Measurements from ENCODE around the gene AQP5.

Gene AQP5

DNA sequence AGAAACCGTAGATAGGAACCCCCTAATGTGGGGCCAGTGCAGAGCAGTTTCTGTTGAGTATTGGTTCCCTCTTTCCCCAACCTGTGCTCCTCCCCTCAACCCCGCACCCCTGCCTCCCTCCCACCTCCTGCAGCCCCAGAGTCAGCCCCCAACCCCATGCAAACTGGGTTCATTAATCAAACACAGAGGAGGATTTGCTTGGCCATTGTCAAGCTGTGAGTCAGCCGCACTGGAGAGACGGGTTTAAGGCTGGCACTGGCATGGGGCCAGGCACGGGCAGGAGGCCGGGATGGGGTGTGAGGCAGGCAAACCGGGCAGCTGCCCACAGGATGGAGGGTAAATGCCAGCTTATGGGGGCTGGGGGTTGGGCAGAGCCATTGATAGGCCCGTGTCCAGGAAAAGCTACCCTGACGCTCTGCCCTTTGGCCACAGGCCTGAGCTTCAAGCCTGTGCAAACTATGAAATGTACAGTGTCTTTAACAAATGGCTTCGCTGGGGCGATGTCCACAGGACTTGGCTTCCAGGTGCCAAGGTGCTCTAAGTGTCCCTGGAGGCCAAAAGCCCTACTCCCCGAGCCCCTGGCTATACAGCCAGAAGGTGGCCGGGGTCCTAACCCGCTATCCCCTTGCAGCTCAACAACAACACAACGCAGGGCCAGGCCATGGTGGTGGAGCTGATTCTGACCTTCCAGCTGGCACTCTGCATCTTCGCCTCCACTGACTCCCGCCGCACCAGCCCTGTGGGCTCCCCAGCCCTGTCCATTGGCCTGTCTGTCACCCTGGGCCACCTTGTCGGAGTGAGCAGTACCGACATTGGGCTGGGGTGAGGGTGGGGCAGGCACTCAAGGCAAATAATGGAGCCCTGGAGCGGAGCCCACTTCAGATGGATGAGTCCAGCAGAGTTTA, 1.4 kb downstream of the AQP5 start:
- no peak overlapping the region for H2AK5ac ChIP-seq (ENCODE audit: low read length, severe bottlenecking)
- H4K91ac ChIP-seq (ENCODE audit: low read length) = no peak overlapping the region
- no peak for DNase-seq
- H3K4me1 ChIP-seq (ENCODE audit: control insufficient read depth, insufficient read depth, low read depth, low read length) = peaks cover 42% of the 10 kb centered on the region
- no peak overlapping the region for H2AFZ ChIP-seq (ENCODE audit: low read depth, low read length)
- no peak overlapping the region for H2BK15ac ChIP-seq (ENCODE audit: low read depth, poor library complexity, severe bottlenecking)
- no peaks in the 10 kb centered on the region for H3K36me3 ChIP-seq (ENCODE audit: control insufficient read depth in 1 of 2, insufficient read depth in 2 of 2, low read depth in 1 of 2, low read length in 2 of 2)
- H3K9ac ChIP-seq (ENCODE audit: low read length) = no peak overlapping the region
- no peak overlapping the region for H3K4me2 ChIP-seq (ENCODE audit: low read length, poor library complexity, severe bottlenecking)
- H2BK12ac ChIP-seq (ENCODE audit: low read length in 2 of 2) = no peak overlapping the region
- H3K4ac ChIP-seq (ENCODE audit: low read depth in 1 of 2, low read length in 2 of 2) = no peak overlapping the region
- no peak overlapping the region for H3K23ac ChIP-seq (ENCODE audit: low read length in 2 of 2)
- H2BK120ac ChIP-seq (ENCODE audit: low read depth, low read length) = no peak overlapping the region
- no peaks in the 10 kb centered on the region for H3K9me3 ChIP-seq (ENCODE audit: control insufficient read depth, low read length)
- H3K4me3 ChIP-seq (ENCODE audit: insufficient read depth in 1 of 2, low read depth in 1 of 2, low read length in 2 of 2) = no peak overlapping the region
- no peak overlapping the region for H3K18ac ChIP-seq (ENCODE audit: low read depth in 1 of 2, low read length in 2 of 2)
- WGBS = 87% methylated on average over 21 of the region's 21 CpGs
- H3K27ac ChIP-seq (ENCODE audit: low read length, poor library complexity, severe bottlenecking) = no peak overlapping the region
- H3K14ac ChIP-seq (ENCODE audit: low read length in 2 of 2) = no peak overlapping the region
- H4K8ac ChIP-seq (ENCODE audit: low read length) = no peak overlapping the region
- H3K79me1 ChIP-seq (replicated peaks; ENCODE audit: low read length, poor library complexity, severe bottlenecking) = no peaks in the 10 kb centered on the region
- H3K27me3 ChIP-seq (ENCODE audit: control insufficient read depth in 1 of 2, insufficient read depth in 1 of 2, low read length in 2 of 2) = peaks cover 64 to 74% of the 10 kb centered on the region in 2 experiments
- H2BK5ac ChIP-seq (ENCODE audit: low read depth, low read length, poor library complexity, severe bottlenecking) = no peak overlapping the region

DNA sequence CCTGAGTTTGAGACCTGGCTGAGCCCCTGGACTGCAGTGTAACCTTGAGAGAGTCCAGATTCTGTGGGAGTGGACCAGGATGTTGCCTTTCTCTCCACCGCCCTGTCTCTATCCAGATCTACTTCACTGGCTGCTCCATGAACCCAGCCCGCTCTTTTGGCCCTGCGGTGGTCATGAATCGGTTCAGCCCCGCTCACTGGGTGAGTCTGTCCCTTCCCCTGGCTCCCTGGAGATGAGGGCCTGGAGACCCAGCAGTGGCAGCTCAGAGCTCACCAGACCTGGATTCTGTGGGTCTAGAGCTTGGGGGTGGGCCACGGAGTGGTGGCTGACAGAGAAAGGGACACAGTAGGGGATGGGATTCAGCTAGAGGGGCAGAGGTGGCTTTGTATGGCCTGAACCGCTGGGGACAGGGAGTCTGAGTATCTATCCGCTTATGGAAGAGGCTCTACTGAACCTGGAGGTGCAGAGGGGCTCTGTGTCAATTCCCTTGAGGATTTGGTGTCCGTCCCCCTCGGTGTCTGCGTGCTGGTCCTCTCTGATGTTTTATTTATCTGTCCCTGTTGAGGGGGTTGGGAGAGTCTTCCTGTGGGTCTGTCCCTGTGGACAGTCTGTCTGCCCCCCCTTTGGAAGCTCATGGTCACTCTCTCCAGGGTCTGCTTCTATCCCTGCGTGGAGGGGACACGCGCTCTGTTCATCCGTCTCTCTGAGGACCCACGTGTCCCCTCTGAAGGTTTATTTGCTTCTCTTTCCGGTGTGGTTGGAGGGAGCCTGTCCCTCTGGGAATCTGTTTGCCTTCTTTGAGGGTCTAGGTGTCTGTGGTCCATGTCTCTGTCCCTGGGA, 2.5 kb downstream of the AQP5 start:
- Histone ChIP-seq H3K4me1 (ENCODE audit: control insufficient read depth, insufficient read depth, low read depth, low read length) (peaks cover 43% of the 10 kb centered on the region), H4K8ac (ENCODE audit: low read length) (no peak overlapping the region), H3K4ac (ENCODE audit: low read depth in 1 of 2, low read length in 2 of 2) (no peak overlapping the region), H3K18ac (ENCODE audit: low read depth in 1 of 2, low read length in 2 of 2) (no peak overlapping the region), H2BK5ac (ENCODE audit: low read depth, low read length, poor library complexity, severe bottlenecking) (no peak overlapping the region), H2BK120ac (ENCODE audit: low read depth, low read length) (no peak overlapping the region), H3K14ac (ENCODE audit: low read length in 2 of 2) (no peak overlapping the region), H4K91ac (ENCODE audit: low read length) (no peak overlapping the region), H3K79me1 (replicated peaks; ENCODE audit: low read length, poor library complexity, severe bottlenecking) (no peaks in the 10 kb centered on the region), H3K4me3 (ENCODE audit: insufficient read depth in 1 of 2, low read depth in 1 of 2, low read length in 2 of 2) (no peak overlapping the region), H2BK15ac (ENCODE audit: low read depth, poor library complexity, severe bottlenecking) (peak overlapping the region; percentile 38), H3K36me3 (ENCODE audit: control insufficient read depth in 1 of 2, insufficient read depth in 2 of 2, low read depth in 1 of 2, low read length in 2 of 2) (no peaks in the 10 kb centered on the region), H3K23ac (ENCODE audit: low read length in 2 of 2) (no peak overlapping the region), H3K9ac (ENCODE audit: low read length) (no peak overlapping the region), H3K9me3 (ENCODE audit: control insufficient read depth, low read length) (no peaks in the 10 kb centered on the region), H3K4me2 (ENCODE audit: low read length, poor library complexity, severe bottlenecking) (no peak overlapping the region), H3K27ac (ENCODE audit: low read length, poor library complexity, severe bottlenecking) (no peak overlapping the region), H3K27me3 (ENCODE audit: control insufficient read depth in 1 of 2, insufficient read depth in 1 of 2, low read length in 2 of 2) (peaks cover 64 to 74% of the 10 kb centered on the region in 2 experiments), H2AK5ac (ENCODE audit: low read length, severe bottlenecking) (no peak overlapping the region), H2BK12ac (ENCODE audit: low read length in 2 of 2) (no peak overlapping the region), H2AFZ (ENCODE audit: low read depth, low read length) (no peak overlapping the region)
- WGBS = 88% methylated on average over 16 of the region's 17 CpGs
- no peak for DNase-seq

DNA sequence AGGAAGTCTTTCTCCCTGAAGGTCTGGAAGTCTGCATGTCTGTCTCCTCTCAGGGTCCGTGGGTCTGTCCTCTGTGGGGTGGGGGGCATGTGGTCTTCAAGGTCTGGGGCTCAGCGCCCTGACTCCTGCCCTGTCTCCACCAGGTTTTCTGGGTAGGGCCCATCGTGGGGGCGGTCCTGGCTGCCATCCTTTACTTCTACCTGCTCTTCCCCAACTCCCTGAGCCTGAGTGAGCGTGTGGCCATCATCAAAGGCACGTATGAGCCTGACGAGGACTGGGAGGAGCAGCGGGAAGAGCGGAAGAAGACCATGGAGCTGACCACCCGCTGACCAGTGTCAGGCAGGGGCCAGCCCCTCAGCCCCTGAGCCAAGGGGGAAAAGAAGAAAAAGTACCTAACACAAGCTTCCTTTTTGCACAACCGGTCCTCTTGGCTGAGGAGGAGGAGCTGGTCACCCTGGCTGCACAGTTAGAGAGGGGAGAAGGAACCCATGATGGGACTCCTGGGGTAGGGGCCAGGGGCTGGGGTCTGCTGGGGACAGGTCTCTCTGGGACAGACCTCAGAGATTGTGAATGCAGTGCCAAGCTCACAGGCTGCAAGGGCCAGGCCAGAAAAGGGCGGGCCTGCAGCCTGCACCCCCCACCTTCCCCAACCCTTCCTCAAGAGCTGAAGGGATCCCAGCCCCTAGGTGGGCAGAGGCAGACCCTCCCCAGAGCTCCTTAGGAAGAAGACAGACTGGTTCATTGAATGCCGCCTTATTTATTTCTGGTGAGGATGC, 3.4 kb downstream of the AQP5 start:
- H3K9ac ChIP-seq (ENCODE audit: low read length) = no peak overlapping the region
- H3K79me1 ChIP-seq (replicated peaks; ENCODE audit: low read length, poor library complexity, severe bottlenecking) = no peaks in the 10 kb centered on the region
- H3K27me3 ChIP-seq (ENCODE audit: control insufficient read depth in 1 of 2, insufficient read depth in 1 of 2, low read length in 2 of 2) = peaks cover 64 to 74% of the 10 kb centered on the region in 2 experiments
- no peak overlapping the region for H3K4me2 ChIP-seq (ENCODE audit: low read length, poor library complexity, severe bottlenecking)
- H4K8ac ChIP-seq (ENCODE audit: low read length) = no peak overlapping the region
- H2BK12ac ChIP-seq (ENCODE audit: low read length in 2 of 2) = no peak overlapping the region
- no peak overlapping the region for H3K27ac ChIP-seq (ENCODE audit: low read length, poor library complexity, severe bottlenecking)
- WGBS = 73% methylated on average over 10 of the region's 13 CpGs
- no peak for DNase-seq
- H3K4ac ChIP-seq (ENCODE audit: low read depth in 1 of 2, low read length in 2 of 2) = no peak overlapping the region
- H3K9me3 ChIP-seq (ENCODE audit: control insufficient read depth, low read length) = no peaks in the 10 kb centered on the region
- H3K36me3 ChIP-seq (ENCODE audit: control insufficient read depth in 1 of 2, insufficient read depth in 2 of 2, low read depth in 1 of 2, low read length in 2 of 2) = no peaks in the 10 kb centered on the region
- no peak overlapping the region for H3K4me3 ChIP-seq (ENCODE audit: insufficient read depth in 1 of 2, low read depth in 1 of 2, low read length in 2 of 2)
- H4K91ac ChIP-seq (ENCODE audit: low read length) = no peak overlapping the region
- no peak overlapping the region for H2AK5ac ChIP-seq (ENCODE audit: low read length, severe bottlenecking)
- H3K4me1 ChIP-seq (ENCODE audit: control insufficient read depth, insufficient read depth, low read depth, low read length) = peaks cover 37% of the 10 kb centered on the region
- no peak overlapping the region for H3K14ac ChIP-seq (ENCODE audit: low read length in 2 of 2)
- H2BK120ac ChIP-seq (ENCODE audit: low read depth, low read length) = no peak overlapping the region
- no peak overlapping the region for H3K23ac ChIP-seq (ENCODE audit: low read length in 2 of 2)
- H2BK15ac ChIP-seq (ENCODE audit: low read depth, poor library complexity, severe bottlenecking) = no peak overlapping the region
- H2AFZ ChIP-seq (ENCODE audit: low read depth, low read length) = no peak overlapping the region
- no peak overlapping the region for H2BK5ac ChIP-seq (ENCODE audit: low read depth, low read length, poor library complexity, severe bottlenecking)
- H3K18ac ChIP-seq (ENCODE audit: low read depth in 1 of 2, low read length in 2 of 2) = no peak overlapping the region

Data from mesenchymal stem cell (in vitro differentiated cells and primary cell).